Stimulated activated CD4-positive, alpha-beta T cell treated with anti-CD3 and anti-CD28 coated beads, Interleukin-15, amount 100 ng/mL, for 24 hours (primary cell): ENCODE data around the gene NT5C.

Source experiments
- DNase-seq: peaks from one replicate; pipeline ENCODE4 v3.0.0-alpha.2; 2020

Gene NT5C

DNA sequence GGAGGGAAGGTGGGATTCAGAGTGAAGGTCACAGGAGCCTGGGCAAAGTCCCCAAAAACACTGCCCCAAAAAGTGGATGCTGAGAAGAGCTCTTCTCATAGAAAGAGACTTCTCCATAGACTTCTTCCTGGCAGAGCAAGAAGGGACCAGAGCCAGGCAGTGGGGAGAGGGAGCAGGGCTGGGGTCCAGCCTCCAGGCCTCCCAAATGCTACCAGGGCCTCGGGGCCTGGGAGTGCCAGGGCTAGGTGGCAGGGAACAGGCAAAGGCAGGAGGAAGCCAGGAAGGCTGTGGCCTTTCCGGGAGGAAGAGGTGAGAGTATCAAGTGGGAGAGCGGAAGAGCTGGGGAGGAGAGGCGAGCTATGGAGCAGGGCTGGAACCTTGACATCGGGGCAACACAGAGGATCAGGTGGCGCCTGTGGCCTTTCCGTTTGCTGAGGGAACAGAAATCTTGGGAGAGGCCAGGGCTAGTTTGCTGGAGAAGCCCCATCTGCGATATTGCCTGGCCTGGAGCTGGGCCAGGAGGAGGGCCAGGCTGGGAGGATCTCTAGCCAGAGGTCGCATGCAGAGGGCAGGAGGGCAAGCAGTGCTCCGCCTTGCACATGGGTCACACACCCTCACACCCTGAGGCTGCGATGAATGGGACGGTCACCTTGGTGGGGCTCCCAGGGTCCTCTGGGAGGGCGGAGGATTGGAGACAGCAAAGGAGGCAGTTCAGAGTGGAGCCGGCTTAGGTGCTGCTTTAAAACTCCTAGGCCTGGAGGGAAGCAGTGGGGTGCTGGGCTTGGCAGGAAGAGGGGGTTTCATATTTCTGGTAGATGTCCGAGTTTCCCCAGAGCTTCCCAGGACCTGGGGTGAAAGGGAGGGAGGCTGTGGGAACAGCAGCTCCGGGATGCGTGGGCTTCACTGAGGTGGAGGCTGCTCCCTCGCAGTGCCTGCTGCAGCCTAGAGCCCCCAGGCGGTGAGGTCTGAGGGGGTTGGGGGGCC, 40.4 kb downstream of the NT5C start:
- no peak for DNase-seq

- DNase-seq = peak; percentile 22
These were observed 42.8 kb downstream of the NT5C start for GRCh38 chr17:75088465-75089417.

DNA sequence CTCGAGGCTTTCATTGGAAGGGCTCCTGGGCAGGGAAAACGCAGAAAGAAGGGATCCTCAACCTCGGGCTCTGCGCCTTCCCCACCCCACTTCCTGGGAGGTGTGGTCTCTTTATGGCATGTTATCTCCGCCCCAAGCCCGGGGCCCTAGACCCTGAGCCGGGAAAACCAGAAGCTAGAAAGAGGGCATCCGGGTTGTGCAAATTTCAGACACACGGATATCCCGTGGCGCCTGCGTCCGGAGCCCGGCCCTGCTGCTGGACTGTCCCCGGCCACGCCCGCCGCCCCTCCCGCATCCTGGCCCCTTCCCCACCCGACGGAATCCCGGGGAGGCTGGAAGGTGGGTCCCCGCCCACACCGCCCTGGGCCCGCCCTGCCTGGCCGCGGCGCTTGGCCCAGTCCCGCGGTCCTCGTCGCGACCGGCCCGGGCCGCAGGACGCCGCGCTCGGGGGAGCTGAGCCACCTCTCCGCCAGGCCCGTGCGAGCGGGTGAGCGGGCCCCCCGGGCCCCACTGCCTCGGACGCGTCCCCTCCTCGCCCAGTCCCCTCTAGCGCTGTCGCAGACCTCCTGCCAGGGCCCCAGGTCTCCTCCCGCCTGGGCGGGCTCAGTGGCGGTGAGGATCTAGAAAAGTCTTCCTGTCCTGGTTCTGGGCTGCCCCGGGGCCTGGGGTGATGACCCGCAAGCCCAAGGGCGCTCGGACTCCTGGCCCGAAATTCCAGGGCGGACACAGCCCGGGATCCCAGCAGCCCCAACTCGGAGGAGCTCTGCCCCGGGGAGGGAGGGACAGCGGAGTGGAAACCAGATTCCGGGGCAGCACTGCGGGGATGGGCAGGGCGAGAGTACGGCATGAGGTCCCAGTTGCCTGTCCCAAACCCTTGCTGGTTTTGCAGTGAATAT, 43.7 kb downstream of the NT5C start, which contains the start of gene SLC16A5:
Gene SLC16A5, plus strand, starts transcription at position 397 of the 896 bp plus-strand sequence. CDS start 5,683 bp downstream, outside the sequence.
- peak; percentile 69 for DNase-seq

DNA sequence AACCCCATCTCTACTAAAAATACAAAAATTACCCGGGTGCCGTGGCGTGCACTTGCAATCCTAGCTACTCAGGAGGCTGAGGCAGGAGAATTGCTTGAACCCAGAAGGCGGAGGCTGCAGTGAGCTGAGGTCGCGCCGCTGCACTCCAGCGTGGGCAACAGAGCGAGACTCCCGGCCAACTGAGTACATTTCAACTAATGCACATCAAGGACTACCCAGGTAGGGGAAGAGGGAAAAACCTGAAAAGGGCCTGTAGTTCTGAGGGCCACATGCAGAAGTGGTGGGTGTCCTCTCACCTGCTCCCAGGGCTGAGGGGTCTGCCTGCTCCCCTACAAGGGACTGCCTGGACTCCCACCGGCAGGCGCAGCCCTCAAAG, 44.4 kb downstream of the NT5C start:
- no peak for DNase-seq

- no peak for DNase-seq
These were observed 44.9 kb downstream of the NT5C start for GRCh38 chr17:75086496-75087181.

DNA sequence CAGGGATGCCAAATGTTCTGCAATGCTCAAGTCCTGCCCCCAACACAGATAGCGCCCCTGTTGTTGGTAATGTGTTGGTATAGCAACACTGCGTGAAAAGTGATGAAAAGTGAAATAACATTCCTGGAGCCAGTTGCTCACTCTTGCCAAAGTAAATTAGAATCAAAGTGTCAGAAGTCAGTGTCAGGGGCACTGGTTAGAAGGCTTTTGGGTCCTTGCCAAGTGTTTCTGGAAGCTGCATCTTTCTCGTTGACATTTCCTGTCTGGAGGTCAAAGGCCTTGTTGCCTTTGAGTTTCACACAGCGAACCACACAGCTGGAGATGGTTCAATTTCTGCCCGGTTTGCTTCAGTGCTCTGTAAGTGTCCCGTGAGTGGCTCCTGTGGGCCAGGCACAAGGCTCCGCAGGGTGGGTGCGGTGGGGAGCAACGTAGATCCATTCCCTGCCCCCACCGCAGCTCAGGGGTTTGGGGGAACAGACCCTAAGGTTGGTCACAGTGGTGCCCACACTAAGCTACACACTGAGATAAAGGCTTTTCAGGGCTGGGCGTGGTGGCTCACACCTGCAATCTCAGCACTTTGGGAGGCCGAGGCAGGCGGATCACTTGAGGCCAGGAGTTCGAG, 47.4 kb downstream of the NT5C start:
- DNase-seq = no peak

DNA sequence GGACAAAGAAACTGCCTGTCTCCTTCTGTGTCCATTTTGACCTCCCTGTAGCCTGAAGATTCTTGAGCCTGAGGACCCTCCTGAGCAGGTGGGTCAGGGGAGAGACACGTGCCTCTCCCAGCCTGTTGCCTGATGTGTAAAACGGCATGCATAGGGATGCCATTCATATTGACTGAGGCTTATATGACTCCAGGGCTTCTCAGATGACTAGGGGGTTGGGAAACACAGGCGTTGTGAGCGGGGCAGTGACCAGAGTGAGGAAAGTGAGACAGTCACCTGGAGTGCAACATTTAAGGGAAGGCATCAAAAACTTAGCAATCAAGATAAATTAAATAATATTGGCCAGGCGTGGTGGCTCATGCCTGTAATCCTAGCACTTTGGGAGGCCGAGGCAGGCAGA, 48.9 kb downstream of the NT5C start:
- DNase-seq = no peak

DNA sequence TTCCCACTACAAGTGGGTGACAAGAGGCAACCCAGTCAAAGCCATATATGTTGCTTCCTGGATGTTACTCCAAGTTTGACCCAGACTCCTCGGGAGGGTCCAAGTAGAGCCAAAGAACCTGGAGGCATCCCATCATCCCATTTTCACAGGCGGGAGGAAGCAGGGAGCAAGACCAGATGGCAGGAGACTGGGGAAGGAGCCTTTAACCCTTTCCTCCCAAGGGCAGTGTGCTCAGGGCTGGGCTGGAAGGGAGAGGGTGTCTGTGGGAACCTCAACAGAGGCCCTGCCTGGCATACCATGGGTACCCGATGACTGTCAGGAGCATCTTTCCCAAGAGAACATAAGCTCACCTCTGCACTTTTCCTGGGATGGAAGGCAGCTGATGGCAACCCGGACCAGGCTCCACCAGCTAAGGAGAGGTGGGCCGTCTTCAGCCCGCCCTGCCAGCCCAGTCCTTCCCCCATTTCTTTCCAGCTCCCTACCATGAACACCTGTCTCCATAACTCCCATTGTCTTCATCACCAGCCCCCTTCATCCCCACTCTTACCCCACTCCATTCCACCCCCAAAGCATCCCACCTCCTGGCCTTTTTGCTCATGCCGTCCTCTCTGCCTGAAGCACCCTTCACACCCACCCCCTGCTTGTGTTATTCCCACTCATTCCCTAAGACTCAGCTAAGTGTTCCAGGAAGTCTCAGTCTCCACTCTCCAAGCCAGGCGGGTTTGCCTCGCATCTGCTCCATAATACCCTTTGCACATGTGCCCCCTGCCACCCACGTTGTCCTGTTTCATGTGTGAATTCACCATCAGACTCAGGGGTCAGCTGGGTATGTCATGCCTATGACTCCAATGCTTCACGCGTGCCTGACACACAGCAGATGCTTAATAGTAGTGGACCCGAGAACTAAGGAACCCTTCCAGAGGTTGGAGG, 49.7 kb downstream of the NT5C start:
- DNase-seq = no peak
